Endometrium (tissue), 2 donors: ENCODE data around the gene LANCL2.
"Not testable (repeated sequence)": the region's sequence is repeated elsewhere in the genome, so short reads cannot be mapped to it uniquely, and the experiment has no call there.

Source experiments
- FAIRE-seq: peaks from 2 replicates; lab custom pipeline; 2012; peaks lifted over from hg19 to GRCh38; lab: Jason Lieb, UNC
- donor health status: control.
- donor health status: control.

LANCL2 gene

DNA sequence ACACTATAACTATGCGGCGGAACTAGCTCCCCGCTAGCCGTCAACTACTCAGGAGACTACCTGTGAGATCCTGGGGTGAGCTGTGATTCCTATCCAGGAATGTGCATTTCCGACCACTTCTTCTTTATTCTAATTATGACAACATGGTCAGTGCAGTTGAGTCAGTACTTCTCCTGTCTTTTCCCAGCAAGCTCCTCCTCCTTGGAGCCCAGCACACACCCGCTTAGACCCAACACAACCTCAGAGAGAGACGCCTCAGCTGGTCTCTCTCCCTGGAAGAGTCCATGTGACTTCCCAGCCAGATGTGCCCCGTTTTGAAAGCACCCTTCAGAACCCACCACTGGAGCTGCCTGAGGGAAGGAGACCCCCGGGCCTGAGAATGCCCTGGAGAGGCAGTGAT is 106.5 kb downstream of the LANCL2 start:
- not testable (repeated sequence) for FAIRE-seq

GRCh38 chr7:55472406-55472805 is 107.3 kb downstream of the LANCL2 start:
- FAIRE-seq = not testable (repeated sequence)

GRCh38 chr7:55472928-55473725 is 108.0 kb downstream of the LANCL2 start:
- no peak for FAIRE-seq

- FAIRE-seq = no peak
Measured at GRCh38 chr7:55473932-55474331, 108.8 kb downstream of the LANCL2 start.

GRCh38 chr7:55474944-55475854 is 110.1 kb downstream of the LANCL2 start:
- no peak for FAIRE-seq

GRCh38 chr7:55475855-55476803 is 111.0 kb downstream of the LANCL2 start:
- FAIRE-seq = no peak

DNA sequence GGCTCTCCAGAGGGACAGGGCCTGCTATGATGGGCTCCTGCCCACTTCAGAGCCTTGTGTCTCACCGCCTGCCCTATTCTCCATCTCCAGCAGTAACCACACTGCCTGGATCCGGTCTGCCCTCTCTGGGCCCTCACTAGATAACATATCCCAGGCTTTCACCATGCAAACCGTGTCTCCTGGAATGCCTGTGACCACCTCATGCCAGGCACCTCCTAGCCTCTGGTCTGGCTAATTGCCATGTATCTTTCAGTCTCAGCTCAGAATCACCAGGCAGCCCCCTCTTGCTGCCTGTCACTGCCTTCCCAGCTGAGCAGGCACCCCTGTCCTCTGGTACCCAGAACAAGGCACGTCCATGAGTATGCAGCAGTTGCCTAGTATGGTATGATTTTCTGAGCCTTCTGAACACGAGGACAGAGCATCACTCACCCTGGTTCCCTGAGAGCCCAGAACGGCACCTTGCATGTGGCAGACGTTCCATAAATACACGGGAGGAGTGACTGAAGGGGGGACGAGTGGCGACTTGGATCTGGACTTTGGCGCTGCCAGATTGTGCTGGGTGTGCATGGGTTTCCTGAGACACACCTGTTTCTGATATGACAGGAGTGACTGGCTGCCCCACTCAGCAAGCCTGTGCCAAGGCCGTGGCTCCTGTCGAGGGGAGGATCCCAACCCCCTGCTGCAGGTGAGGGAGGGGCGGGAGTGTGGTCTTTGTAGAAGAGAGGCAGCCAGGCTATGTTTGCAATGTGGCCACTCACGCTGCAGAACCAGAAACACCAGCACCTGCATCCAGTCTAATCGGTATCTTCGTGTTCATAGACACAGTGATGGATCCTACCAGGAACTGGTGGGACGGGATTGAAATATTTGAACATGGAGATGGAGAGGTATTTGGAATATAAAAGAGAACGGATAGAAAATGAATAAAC is 112.0 kb downstream of the LANCL2 start:
- FAIRE-seq = no peak

GRCh38 chr7:55477781-55478374 is 112.7 kb downstream of the LANCL2 start:
- no peak for FAIRE-seq

- no peak for FAIRE-seq
Measured at GRCh38 chr7:55478700-55479099, 113.6 kb downstream of the LANCL2 start.

GRCh38 chr7:55481155-55481554 is 116.0 kb downstream of the LANCL2 start:
- no peak for FAIRE-seq

DNA sequence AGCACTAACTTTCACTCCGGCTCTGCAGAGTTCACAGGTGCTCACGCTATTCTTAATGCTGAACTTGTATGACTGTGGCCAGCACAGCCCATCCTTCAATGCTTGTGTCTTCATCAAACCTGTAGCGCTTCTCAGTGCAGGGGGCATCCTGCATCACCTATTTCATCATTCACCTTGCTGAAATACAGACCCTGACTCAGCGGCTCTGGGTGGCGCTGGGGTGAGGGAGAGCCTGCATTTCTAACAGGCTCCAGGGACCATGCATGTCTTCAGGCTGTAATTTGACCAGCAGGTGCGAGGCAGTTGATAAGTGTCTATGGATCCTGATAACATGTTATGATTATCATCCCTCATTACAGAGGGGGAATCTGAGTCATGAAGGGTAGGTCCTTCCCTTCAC is 117.9 kb downstream of the LANCL2 start:
- FAIRE-seq = no peak
